ENCODE data around the gene ZSCAN9.

ZSCAN9 gene

GRCh38 chr6:28225056-28225834 lies at the start of gene ZSCAN9:
Gene ZSCAN9 (plus strand): TSS chr6:28225275. CDS start chr6:28227085, 1,810 bp downstream.
- peak; percentile 88 for DNase-seq (ENCODE audit: low read depth)

- DNase-seq (ENCODE audit: low read depth), result no peak
These were observed 48.7 kb upstream of the ZSCAN9 start for GRCh38 chr6:28176373-28176772.

GRCh38 chr6:28182255-28182654 lies 42.8 kb upstream of the ZSCAN9 start:
- no peak for DNase-seq (ENCODE audit: low read depth)

GRCh38 chr6:28188111-28188979 lies 36.7 kb upstream of the ZSCAN9 start:
- no peak for DNase-seq (ENCODE audit: low read depth)

GRCh38 chr6:28200020-28200419 lies 25.1 kb upstream of the ZSCAN9 start:
- no peak for DNase-seq (ENCODE audit: low read depth)

- no peak for DNase-seq (ENCODE audit: low read depth)
These were observed 21.9 kb upstream of the ZSCAN9 start for GRCh38 chr6:28203201-28203600.

GRCh38 chr6:28205879-28206278 lies 19.2 kb upstream of the ZSCAN9 start:
- DNase-seq (ENCODE audit: low read depth), result no peak

GRCh38 chr6:28206527-28206926 lies 18.5 kb upstream of the ZSCAN9 start:
- no peak for DNase-seq (ENCODE audit: low read depth)

- DNase-seq (ENCODE audit: low read depth), result peak; percentile 7
These were observed 18.1 kb upstream of the ZSCAN9 start for GRCh38 chr6:28206928-28207509.

- DNase-seq (ENCODE audit: low read depth), result peak; percentile 46
These were observed 17.5 kb upstream of the ZSCAN9 start for GRCh38 chr6:28207510-28208110.

- no peak for DNase-seq (ENCODE audit: low read depth)
These were observed 16.9 kb upstream of the ZSCAN9 start for GRCh38 chr6:28208111-28208659.

- no peak for DNase-seq (ENCODE audit: low read depth)
These were observed 15.1 kb upstream of the ZSCAN9 start for GRCh38 chr6:28209753-28210535.

GRCh38 chr6:28211840-28212509 lies 13.1 kb upstream of the ZSCAN9 start:
- DNase-seq (ENCODE audit: low read depth), result no peak

- peak; percentile 87 for DNase-seq (ENCODE audit: low read depth)
These were observed 12.4 kb upstream of the ZSCAN9 start for GRCh38 chr6:28212510-28213212.

GRCh38 chr6:28213213-28213523 lies 11.9 kb upstream of the ZSCAN9 start:
- DNase-seq (ENCODE audit: low read depth), result no peak

- peak; percentile 29 for DNase-seq (ENCODE audit: low read depth)
These were observed 9.7 kb upstream of the ZSCAN9 start for GRCh38 chr6:28215425-28215824.

GRCh38 chr6:28217890-28218289 lies 7.2 kb upstream of the ZSCAN9 start:
- no peak for DNase-seq (ENCODE audit: low read depth)

GRCh38 chr6:28218312-28219248 lies 6.5 kb upstream of the ZSCAN9 start:
- DNase-seq (ENCODE audit: low read depth), result peak; percentile 78
